GM19035 (cell line): ENCODE data around the gene PTPRQ.
"Not testable (repeated sequence)": the region's sequence is repeated elsewhere in the genome, so short reads cannot be mapped to it uniquely, and the experiment has no call there.

Source experiments
- ATAC-seq: cut with Tn5 transposase; IDR thresholded peaks from one replicate; pipeline ENCODE4 v1.9.1; 2021; ENCODE audit not compliant: unreplicated experiment

Gene PTPRQ

GRCh38 chr12:80443974-80444666 lies at the start of gene PTPRQ:
Gene PTPRQ, plus strand, starts transcription at chr12:80444235. Its CDS starts 111 bp downstream, at chr12:80444346.
- ATAC-seq: no peak

- no peak for ATAC-seq
These were observed 43.5 kb upstream of the PTPRQ start for GRCh38 chr12:80400571-80400991.

GRCh38 chr12:80401191-80401590 lies 42.8 kb upstream of the PTPRQ start:
- no peak for ATAC-seq

GRCh38 chr12:80404629-80405028 lies 39.4 kb upstream of the PTPRQ start:
- no peak for ATAC-seq

GRCh38 chr12:80406253-80406652 lies 37.8 kb upstream of the PTPRQ start:
- ATAC-seq: no peak

GRCh38 chr12:80411787-80412186 lies 32.2 kb upstream of the PTPRQ start:
- ATAC-seq: peak; percentile 53

GRCh38 chr12:80412343-80412953 lies 31.6 kb upstream of the PTPRQ start:
- ATAC-seq: peak; percentile 77

GRCh38 chr12:80413462-80413861 lies 30.6 kb upstream of the PTPRQ start:
- ATAC-seq: no peak

- ATAC-seq: no peak
These were observed 28.6 kb upstream of the PTPRQ start for GRCh38 chr12:80415466-80415865.

GRCh38 chr12:80419644-80420043 lies 24.4 kb upstream of the PTPRQ start:
- ATAC-seq: no peak

- no peak for ATAC-seq
These were observed 24.0 kb upstream of the PTPRQ start for GRCh38 chr12:80420075-80420474.

- ATAC-seq: no peak
These were observed 21.5 kb upstream of the PTPRQ start for GRCh38 chr12:80422550-80422949.

- no peak for ATAC-seq
These were observed 12.0 kb upstream of the PTPRQ start for GRCh38 chr12:80432061-80432460.

- no peak for ATAC-seq
These were observed 2.1 kb upstream of the PTPRQ start for GRCh38 chr12:80441921-80442320.

- no peak for ATAC-seq
These were observed 1.4 kb upstream of the PTPRQ start for GRCh38 chr12:80442426-80443222.

GRCh38 chr12:80445083-80445793 lies 1.2 kb downstream of the PTPRQ start:
- no peak for ATAC-seq

- ATAC-seq: no peak
These were observed 12.5 kb downstream of the PTPRQ start for GRCh38 chr12:80456513-80456912.

- ATAC-seq: no peak
These were observed 16.9 kb downstream of the PTPRQ start for GRCh38 chr12:80460972-80461371.

- not testable (repeated sequence) for ATAC-seq
These were observed 17.8 kb downstream of the PTPRQ start for GRCh38 chr12:80461851-80462250.

GRCh38 chr12:80469681-80470080 lies 25.6 kb downstream of the PTPRQ start:
- ATAC-seq: no peak

- ATAC-seq: no peak
These were observed 26.4 kb downstream of the PTPRQ start for GRCh38 chr12:80470403-80470802.
